ENCODE results near the gene CEP83.

DNA sequence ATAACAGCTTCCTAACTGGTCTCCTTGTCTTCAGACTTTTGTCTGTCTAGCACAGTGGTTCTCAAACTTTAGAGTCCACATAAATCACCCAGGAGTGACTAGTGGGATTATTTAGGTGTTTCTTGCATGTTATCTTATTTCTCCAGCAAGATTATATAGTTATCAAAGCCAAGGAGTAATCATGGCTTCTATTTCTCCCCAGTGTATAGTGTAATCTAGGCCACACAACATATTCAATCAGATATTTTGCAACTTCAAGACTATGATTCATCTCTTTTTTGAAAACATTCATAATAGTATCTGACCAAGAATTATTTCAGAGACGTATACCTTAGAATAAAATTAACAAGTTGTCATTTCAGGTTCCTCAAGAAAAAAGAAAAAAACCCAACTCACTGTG is 131.9 kb downstream of the CEP83 start:
- TF ChIP-seq, protein P1, sequence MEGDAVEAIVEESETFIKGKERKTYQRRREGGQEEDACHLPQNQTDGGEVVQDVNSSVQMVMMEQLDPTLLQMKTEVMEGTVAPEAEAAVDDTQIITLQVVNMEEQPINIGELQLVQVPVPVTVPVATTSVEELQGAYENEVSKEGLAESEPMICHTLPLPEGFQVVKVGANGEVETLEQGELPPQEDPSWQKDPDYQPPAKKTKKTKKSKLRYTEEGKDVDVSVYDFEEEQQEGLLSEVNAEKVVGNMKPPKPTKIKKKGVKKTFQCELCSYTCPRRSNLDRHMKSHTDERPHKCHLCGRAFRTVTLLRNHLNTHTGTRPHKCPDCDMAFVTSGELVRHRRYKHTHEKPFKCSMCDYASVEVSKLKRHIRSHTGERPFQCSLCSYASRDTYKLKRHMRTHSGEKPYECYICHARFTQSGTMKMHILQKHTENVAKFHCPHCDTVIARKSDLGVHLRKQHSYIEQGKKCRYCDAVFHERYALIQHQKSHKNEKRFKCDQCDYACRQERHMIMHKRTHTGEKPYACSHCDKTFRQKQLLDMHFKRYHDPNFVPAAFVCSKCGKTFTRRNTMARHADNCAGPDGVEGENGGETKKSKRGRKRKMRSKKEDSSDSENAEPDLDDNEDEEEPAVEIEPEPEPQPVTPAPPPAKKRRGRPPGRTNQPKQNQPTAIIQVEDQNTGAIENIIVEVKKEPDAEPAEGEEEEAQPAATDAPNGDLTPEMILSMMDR (IDR thresholded peaks at IDR 0.05; ENCODE audit: poor library complexity, severe bottlenecking): no peak
- TF ChIP-seq SMC3 (conservative IDR thresholded peaks at IDR 0.05; ENCODE audit: poor library complexity): no peak
- no peak for TF ChIP-seq EZH2 (IDR thresholded peaks at IDR 0.05; ENCODE audit: borderline replicate concordance, insufficient read depth, low read length, poor library complexity, severe bottlenecking)
- no peak for TF ChIP-seq POLR2AphosphoS5 (IDR thresholded peaks at IDR 0.05)
- TF ChIP-seq, protein P2, sequence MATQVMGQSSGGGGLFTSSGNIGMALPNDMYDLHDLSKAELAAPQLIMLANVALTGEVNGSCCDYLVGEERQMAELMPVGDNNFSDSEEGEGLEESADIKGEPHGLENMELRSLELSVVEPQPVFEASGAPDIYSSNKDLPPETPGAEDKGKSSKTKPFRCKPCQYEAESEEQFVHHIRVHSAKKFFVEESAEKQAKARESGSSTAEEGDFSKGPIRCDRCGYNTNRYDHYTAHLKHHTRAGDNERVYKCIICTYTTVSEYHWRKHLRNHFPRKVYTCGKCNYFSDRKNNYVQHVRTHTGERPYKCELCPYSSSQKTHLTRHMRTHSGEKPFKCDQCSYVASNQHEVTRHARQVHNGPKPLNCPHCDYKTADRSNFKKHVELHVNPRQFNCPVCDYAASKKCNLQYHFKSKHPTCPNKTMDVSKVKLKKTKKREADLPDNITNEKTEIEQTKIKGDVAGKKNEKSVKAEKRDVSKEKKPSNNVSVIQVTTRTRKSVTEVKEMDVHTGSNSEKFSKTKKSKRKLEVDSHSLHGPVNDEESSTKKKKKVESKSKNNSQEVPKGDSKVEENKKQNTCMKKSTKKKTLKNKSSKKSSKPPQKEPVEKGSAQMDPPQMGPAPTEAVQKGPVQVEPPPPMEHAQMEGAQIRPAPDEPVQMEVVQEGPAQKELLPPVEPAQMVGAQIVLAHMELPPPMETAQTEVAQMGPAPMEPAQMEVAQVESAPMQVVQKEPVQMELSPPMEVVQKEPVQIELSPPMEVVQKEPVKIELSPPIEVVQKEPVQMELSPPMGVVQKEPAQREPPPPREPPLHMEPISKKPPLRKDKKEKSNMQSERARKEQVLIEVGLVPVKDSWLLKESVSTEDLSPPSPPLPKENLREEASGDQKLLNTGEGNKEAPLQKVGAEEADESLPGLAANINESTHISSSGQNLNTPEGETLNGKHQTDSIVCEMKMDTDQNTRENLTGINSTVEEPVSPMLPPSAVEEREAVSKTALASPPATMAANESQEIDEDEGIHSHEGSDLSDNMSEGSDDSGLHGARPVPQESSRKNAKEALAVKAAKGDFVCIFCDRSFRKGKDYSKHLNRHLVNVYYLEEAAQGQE (IDR thresholded peaks at IDR 0.05; ENCODE audit: borderline replicate concordance): no peak
- no peak for TF ChIP-seq TAF1 (IDR thresholded peaks at IDR 0.05; ENCODE audit: low read depth)
- TF ChIP-seq RAD21 (conservative IDR thresholded peaks at IDR 0.05): no peak
- no peak for TF ChIP-seq EP300 (conservative IDR thresholded peaks at IDR 0.05; ENCODE audit: poor library complexity, severe bottlenecking)
- no peak for TF ChIP-seq MXI1 (conservative IDR thresholded peaks at IDR 0.05; ENCODE audit: poor library complexity, severe bottlenecking)

Data from neural cell (in vitro differentiated cells).